Measurements from ENCODE around the gene DAP.

DNA sequence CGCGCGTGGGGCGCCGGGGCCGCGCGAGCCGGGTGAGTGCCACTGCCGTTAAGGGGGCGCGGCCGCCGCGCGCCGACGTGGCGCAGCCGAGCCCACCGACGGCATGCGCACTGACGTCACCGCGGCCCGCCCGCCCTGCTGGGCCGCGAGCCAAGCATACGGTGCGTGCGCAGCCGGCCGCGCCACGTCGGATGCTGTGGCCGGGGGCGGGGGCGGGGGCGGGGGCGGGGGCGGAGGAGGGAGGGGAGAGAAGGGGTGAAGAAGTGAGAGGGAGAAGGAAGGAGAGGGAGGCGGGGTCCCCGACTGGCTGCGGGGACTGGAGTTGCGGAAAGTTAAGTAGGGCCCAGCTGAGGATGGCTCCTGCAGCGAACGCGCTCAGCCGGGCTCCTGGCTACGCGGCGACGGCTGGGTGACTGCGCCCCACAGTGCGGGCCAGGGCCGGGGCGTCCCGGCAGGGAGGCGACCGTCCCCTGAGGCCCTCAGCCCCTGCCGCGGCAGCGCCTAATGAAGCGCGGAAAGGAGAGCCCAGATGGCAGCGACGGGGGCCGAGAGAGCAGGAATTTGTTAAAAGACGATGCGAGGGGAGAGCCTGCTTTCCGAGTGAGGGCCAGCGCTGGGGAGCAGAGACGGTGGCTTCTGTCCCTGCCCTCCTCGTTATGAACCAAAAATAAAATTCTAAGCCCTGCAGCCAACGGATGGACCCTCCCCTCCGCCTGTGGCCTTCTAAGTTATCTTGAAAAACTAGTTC is at the start of gene DAP:
- TF ChIP-seq, protein P1, sequence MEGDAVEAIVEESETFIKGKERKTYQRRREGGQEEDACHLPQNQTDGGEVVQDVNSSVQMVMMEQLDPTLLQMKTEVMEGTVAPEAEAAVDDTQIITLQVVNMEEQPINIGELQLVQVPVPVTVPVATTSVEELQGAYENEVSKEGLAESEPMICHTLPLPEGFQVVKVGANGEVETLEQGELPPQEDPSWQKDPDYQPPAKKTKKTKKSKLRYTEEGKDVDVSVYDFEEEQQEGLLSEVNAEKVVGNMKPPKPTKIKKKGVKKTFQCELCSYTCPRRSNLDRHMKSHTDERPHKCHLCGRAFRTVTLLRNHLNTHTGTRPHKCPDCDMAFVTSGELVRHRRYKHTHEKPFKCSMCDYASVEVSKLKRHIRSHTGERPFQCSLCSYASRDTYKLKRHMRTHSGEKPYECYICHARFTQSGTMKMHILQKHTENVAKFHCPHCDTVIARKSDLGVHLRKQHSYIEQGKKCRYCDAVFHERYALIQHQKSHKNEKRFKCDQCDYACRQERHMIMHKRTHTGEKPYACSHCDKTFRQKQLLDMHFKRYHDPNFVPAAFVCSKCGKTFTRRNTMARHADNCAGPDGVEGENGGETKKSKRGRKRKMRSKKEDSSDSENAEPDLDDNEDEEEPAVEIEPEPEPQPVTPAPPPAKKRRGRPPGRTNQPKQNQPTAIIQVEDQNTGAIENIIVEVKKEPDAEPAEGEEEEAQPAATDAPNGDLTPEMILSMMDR (conservative IDR thresholded peaks at IDR 0.05; ENCODE audit: low read depth, low read length), result no peak
- no peak for TF ChIP-seq EZH2 (IDR thresholded peaks at IDR 0.05; ENCODE audit: borderline replicate concordance, low read depth, low read length, poor library complexity, severe bottlenecking)

Measured in A673 (cell line).